Measurements from ENCODE around the gene ZNF862. TPM values are rescaled to one million over a fixed set of nuclear protein-coding genes. Genes with fewer than 3 reads are reported as not detected.

Gene ZNF862
- total and polyA plus RNA-seq, 2 of the 13 experiments (the other 11 are each of a cell fraction or from before 2014, with no cell fraction given): 0.89 to 2.0 TPM

- TF ChIP-seq ZNF407 (CRISPR knock-in tag; IDR thresholded peaks at IDR 0.05; ENCODE audit: not compliant biosample characterization): no peak
- 0 out of 2 replicates have a peak, but pooled peaks have one; percentile 40 for TF ChIP-seq REXO4 (CRISPR knock-in tag; IDR thresholded peaks at IDR 0.05; ENCODE audit: borderline replicate concordance)
- TF ChIP-seq NR1H2 (CRISPR knock-in tag; IDR thresholded peaks at IDR 0.05; ENCODE audit: borderline replicate concordance, low read depth): no peak
- no peak for TF ChIP-seq MED8 (CRISPR knock-in tag; IDR thresholded peaks at IDR 0.05; ENCODE audit: insufficient replicate concordance)
- TF ChIP-seq, protein P1, sequence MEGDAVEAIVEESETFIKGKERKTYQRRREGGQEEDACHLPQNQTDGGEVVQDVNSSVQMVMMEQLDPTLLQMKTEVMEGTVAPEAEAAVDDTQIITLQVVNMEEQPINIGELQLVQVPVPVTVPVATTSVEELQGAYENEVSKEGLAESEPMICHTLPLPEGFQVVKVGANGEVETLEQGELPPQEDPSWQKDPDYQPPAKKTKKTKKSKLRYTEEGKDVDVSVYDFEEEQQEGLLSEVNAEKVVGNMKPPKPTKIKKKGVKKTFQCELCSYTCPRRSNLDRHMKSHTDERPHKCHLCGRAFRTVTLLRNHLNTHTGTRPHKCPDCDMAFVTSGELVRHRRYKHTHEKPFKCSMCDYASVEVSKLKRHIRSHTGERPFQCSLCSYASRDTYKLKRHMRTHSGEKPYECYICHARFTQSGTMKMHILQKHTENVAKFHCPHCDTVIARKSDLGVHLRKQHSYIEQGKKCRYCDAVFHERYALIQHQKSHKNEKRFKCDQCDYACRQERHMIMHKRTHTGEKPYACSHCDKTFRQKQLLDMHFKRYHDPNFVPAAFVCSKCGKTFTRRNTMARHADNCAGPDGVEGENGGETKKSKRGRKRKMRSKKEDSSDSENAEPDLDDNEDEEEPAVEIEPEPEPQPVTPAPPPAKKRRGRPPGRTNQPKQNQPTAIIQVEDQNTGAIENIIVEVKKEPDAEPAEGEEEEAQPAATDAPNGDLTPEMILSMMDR (CRISPR knock-in tag; IDR thresholded peaks at IDR 0.05): no peak
- TF ChIP-seq, protein P2, sequence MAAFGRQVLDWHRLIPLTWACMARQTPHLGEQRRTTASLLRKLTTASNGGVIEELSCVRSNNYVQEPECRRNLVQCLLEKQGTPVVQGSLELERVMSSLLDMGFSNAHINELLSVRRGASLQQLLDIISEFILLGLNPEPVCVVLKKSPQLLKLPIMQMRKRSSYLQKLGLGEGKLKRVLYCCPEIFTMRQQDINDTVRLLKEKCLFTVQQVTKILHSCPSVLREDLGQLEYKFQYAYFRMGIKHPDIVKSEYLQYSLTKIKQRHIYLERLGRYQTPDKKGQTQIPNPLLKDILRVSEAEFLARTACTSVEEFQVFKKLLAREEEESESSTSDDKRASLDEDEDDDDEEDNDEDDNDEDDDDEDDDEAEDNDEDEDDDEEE (CRISPR knock-in tag; IDR thresholded peaks at IDR 0.05): no peak
- 0 out of 2 replicates have a peak, but pooled peaks have one; percentile 8 for TF ChIP-seq RXRB (CRISPR knock-in tag; IDR thresholded peaks at IDR 0.05; ENCODE audit: borderline replicate concordance)
- 0 out of 2 replicates have a peak, but pooled peaks have one; percentile 52 for TF ChIP-seq ZNF598 (CRISPR knock-in tag; IDR thresholded peaks at IDR 0.05; ENCODE audit: borderline replicate concordance)
- TF ChIP-seq ZBTB42 (CRISPR knock-in tag; IDR thresholded peaks at IDR 0.05): 0 out of 2 replicates have a peak, but pooled peaks have one; percentile 9
- no peak for TF ChIP-seq ZNF230 (CRISPR knock-in tag; IDR thresholded peaks at IDR 0.05)
- TF ChIP-seq ZNF235 (CRISPR knock-in tag; IDR thresholded peaks at IDR 0.05; ENCODE audit: borderline replicate concordance): peak; percentile 16; the same call in 1 of the 2 replicates
- no peak for TF ChIP-seq MAZ (IDR thresholded peaks at IDR 0.05; ENCODE audit: borderline replicate concordance, low read depth, low read length)
- TF ChIP-seq MAZ (CRISPR knock-in tag; IDR thresholded peaks at IDR 0.05; ENCODE audit: low read depth): peak; percentile 33
- TF ChIP-seq XBP1 (CRISPR knock-in tag; IDR thresholded peaks at IDR 0.05): no peak
- TF ChIP-seq ZBTB38 (CRISPR knock-in tag; IDR thresholded peaks at IDR 0.05): no peak
- peak; percentile 51; the same call in 1 of the 2 replicates for TF ChIP-seq YEATS4 (CRISPR knock-in tag; IDR thresholded peaks at IDR 0.05; ENCODE audit: borderline replicate concordance)
- no peak for TF ChIP-seq NFIB (CRISPR knock-in tag; IDR thresholded peaks at IDR 0.05; ENCODE audit: borderline replicate concordance)
Observed at GRCh38 chr7:149873074-149873969, 35.1 kb downstream of the ZNF862 start, which contains the start of gene ATP6V0E2 (continued).
